Mesenchymal stem cell (in vitro differentiated cells and primary cell): ENCODE data around the gene RRP9.

Experiments used
- DNase-seq: peaks from one replicate; pipeline ENCODE4 v3.0.0-alpha.2; 2013
- H2AFZ ChIP-seq: one replicate; pipeline ENCODE4 v1.6.1; 2013; ENCODE audit warnings: low read depth, mild to moderate bottlenecking, control low read depth, inconsistent platforms, low read length, moderate library complexity
- H2AK5ac ChIP-seq: 2 replicates; pipeline ENCODE4 v1.6.1; 2013; ENCODE audit warnings: low read length, moderate library complexity, mild to moderate bottlenecking, inconsistent platforms; ENCODE audit not compliant: severe bottlenecking
- H2BK120ac ChIP-seq: one replicate; pipeline ENCODE4 v1.6.1; 2013; ENCODE audit warnings: low read depth, mild to moderate bottlenecking, inconsistent platforms, low read length, moderate library complexity
- H2BK12ac ChIP-seq, 2 experiments: one replicate each; pipeline ENCODE4 v1.6.1; 2013; ENCODE audit warnings: inconsistent platforms in 2 of 2, low read length in 2 of 2, mild to moderate bottlenecking in 2 of 2, moderate library complexity in 2 of 2, control low read depth in 1 of 2
- H2BK15ac ChIP-seq: one replicate; pipeline ENCODE4 v1.6.1; 2013; ENCODE audit warnings: mild to moderate bottlenecking, low read depth, inconsistent platforms; ENCODE audit not compliant: poor library complexity, severe bottlenecking
- H2BK5ac ChIP-seq: 2 replicates; pipeline ENCODE4 v1.6.1; 2013; ENCODE audit warnings: low read depth, mild to moderate bottlenecking, low read length, control low read depth, inconsistent platforms; ENCODE audit not compliant: poor library complexity, severe bottlenecking
- H3K14ac ChIP-seq, 2 experiments: one replicate each; pipeline ENCODE4 v1.6.1; 2013; ENCODE audit warnings: inconsistent platforms in 2 of 2, low read length in 2 of 2, control low read depth in 1 of 2, mild to moderate bottlenecking in 1 of 2, moderate library complexity in 1 of 2
- H3K18ac ChIP-seq, 2 experiments: one replicate each; pipeline ENCODE4 v1.6.1; 2013; ENCODE audit warnings: inconsistent platforms in 2 of 2, low read length in 2 of 2, control low read depth in 1 of 2, low read depth in 1 of 2, mild to moderate bottlenecking in 1 of 2
- H3K23ac ChIP-seq, 2 experiments: one replicate each; pipeline ENCODE4 v1.6.1; 2013; ENCODE audit warnings: inconsistent platforms in 2 of 2, low read length in 2 of 2, mild to moderate bottlenecking in 2 of 2, moderate library complexity in 2 of 2, control low read depth in 1 of 2
- H3K27ac ChIP-seq: 2 replicates; pipeline ENCODE4 v1.5.1; 2013; ENCODE audit warnings: mild to moderate bottlenecking, moderate library complexity, low read length, control low read depth, inconsistent platforms; ENCODE audit not compliant: poor library complexity, severe bottlenecking
- H3K27me3 ChIP-seq, 2 experiments: 2 replicates each; pipeline versions ENCODE4 v1.6.1 to v1.7.0; 2013; ENCODE audit warnings: low read length in 2 of 2, mild to moderate bottlenecking in 2 of 2, moderate library complexity in 2 of 2, control low read depth in 1 of 2, inconsistent platforms in 1 of 2; ENCODE audit not compliant: control insufficient read depth in 1 of 2, insufficient read depth in 1 of 2
- H3K36me3 ChIP-seq, 2 experiments: 2 replicates each; pipeline versions ENCODE4 v1.6.1 to v1.7.0; 2013; ENCODE audit warnings: low read length in 2 of 2, control low read depth in 1 of 2, inconsistent platforms in 1 of 2, low read depth in 1 of 2, mild to moderate bottlenecking in 1 of 2; ENCODE audit not compliant: insufficient read depth in 2 of 2, control insufficient read depth in 1 of 2
- H3K4ac ChIP-seq, 2 experiments: one replicate each; pipeline ENCODE4 v1.6.1; 2013; ENCODE audit warnings: inconsistent platforms in 2 of 2, low read length in 2 of 2, mild to moderate bottlenecking in 2 of 2, moderate library complexity in 2 of 2, control low read depth in 1 of 2, low read depth in 1 of 2
- H3K4me1 ChIP-seq: 2 replicates; pipeline ENCODE4 v1.6.1; 2013; ENCODE audit warnings: low read depth, low read length, control low read depth; ENCODE audit not compliant: control insufficient read depth, insufficient read depth
- H3K4me2 ChIP-seq: 2 replicates; pipeline ENCODE4 v1.6.1; 2013; ENCODE audit warnings: low read length, mild to moderate bottlenecking, inconsistent platforms; ENCODE audit not compliant: poor library complexity, severe bottlenecking
- H3K4me3 ChIP-seq, 2 experiments: 2 replicates each; pipeline versions ENCODE4 v1.5.1 to v1.7.0; 2013; ENCODE audit warnings: low read length in 2 of 2, mild to moderate bottlenecking in 2 of 2, control low read depth in 1 of 2, low read depth in 1 of 2; ENCODE audit not compliant: insufficient read depth in 1 of 2
- H3K79me1 ChIP-seq: replicated peaks from 2 replicates; pipeline ENCODE4 v1.6.1; 2013; ENCODE audit warnings: mild to moderate bottlenecking, control low read depth, low read length, inconsistent platforms; ENCODE audit not compliant: poor library complexity, severe bottlenecking
- H3K9ac ChIP-seq: 2 replicates; pipeline ENCODE4 v1.7.0; 2013; ENCODE audit warnings: mild to moderate bottlenecking, low read length, moderate library complexity
- H3K9me3 ChIP-seq: 2 replicates; pipeline ENCODE4 v1.7.0; 2013; ENCODE audit warnings: mild to moderate bottlenecking, low read length; ENCODE audit not compliant: control insufficient read depth
- H4K8ac ChIP-seq: one replicate; pipeline ENCODE4 v1.6.1; 2013; ENCODE audit warnings: inconsistent platforms, mild to moderate bottlenecking, low read length, moderate library complexity
- H4K91ac ChIP-seq: one replicate; pipeline ENCODE4 v1.6.1; 2013; ENCODE audit warnings: mild to moderate bottlenecking, low read length, inconsistent platforms
- WGBS: methylation state at CpG from one replicate; pipeline ENCODE4 v1.1.7; 2013; ENCODE audit warnings: mixed read lengths; 5-methylcytosine and 5-hydroxymethylcytosine counted together

RRP9 gene

DNA sequence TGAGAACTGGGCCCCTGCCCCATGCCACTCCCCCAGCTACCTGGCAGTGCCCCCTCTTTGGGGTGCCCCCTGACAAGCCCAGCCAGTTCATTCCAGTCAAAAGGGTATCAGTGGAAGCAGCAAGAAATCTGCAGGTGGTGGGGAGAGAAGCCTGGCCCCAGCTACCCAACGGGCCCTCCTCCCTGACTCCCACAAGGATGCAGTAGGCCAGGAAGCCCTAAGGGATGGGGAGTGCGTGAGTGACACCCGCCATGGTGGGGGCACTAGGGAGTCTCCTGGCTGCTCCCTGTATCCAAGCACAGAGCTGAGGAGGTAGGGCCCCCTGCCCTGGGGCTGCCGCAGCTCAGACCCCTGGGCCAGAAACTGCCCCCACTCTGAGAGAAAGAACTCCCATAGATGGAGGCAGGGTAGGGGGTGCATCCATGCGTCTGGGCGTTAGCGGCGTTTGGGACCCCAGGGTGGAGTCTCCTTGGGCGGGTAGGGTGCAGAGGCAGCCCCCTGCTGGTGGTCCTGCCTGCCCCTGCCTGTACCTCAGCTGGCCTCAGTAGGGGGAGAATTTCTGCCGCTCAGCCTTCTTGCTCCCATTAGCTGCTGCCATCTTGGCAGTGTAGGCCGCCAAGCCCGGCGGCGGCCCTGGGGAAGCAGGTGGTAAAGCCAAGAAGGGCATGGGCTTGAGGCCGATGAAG lies 16.0 kb upstream of the RRP9 start:
- H2BK120ac ChIP-seq = no peak overlapping the region
- H3K4ac ChIP-seq = no peak overlapping the region
- DNase-seq = no peak
- no peak overlapping the region for H3K9ac ChIP-seq
- 98% methylated on average over 15 of the region's 15 CpGs for WGBS
- no peak overlapping the region for H3K14ac ChIP-seq
- no peak overlapping the region for H3K23ac ChIP-seq
- no peak overlapping the region for H2AK5ac ChIP-seq
- H2BK12ac ChIP-seq = no peak overlapping the region
- no peak overlapping the region for H4K91ac ChIP-seq
- H3K4me1 ChIP-seq = peaks cover 20% of the 10 kb centered on the region
- no peak overlapping the region for H3K4me2 ChIP-seq
- no peak overlapping the region for H2BK5ac ChIP-seq
- H2AFZ ChIP-seq = no peak overlapping the region
- no peaks in the 10 kb centered on the region for H3K9me3 ChIP-seq
- no peak overlapping the region for H2BK15ac ChIP-seq
- H4K8ac ChIP-seq = no peak overlapping the region
- H3K27me3 ChIP-seq = peaks cover 4 to 13% of the 10 kb centered on the region in 2 experiments
- H3K18ac ChIP-seq = no peak overlapping the region
- H3K4me3 ChIP-seq = no peak overlapping the region
- peaks cover 3% of the 10 kb centered on the region for H3K79me1 ChIP-seq
- H3K36me3 ChIP-seq = peaks cover 39 to 54% of the 10 kb centered on the region in 2 experiments
- H3K27ac ChIP-seq = no peak overlapping the region

DNA sequence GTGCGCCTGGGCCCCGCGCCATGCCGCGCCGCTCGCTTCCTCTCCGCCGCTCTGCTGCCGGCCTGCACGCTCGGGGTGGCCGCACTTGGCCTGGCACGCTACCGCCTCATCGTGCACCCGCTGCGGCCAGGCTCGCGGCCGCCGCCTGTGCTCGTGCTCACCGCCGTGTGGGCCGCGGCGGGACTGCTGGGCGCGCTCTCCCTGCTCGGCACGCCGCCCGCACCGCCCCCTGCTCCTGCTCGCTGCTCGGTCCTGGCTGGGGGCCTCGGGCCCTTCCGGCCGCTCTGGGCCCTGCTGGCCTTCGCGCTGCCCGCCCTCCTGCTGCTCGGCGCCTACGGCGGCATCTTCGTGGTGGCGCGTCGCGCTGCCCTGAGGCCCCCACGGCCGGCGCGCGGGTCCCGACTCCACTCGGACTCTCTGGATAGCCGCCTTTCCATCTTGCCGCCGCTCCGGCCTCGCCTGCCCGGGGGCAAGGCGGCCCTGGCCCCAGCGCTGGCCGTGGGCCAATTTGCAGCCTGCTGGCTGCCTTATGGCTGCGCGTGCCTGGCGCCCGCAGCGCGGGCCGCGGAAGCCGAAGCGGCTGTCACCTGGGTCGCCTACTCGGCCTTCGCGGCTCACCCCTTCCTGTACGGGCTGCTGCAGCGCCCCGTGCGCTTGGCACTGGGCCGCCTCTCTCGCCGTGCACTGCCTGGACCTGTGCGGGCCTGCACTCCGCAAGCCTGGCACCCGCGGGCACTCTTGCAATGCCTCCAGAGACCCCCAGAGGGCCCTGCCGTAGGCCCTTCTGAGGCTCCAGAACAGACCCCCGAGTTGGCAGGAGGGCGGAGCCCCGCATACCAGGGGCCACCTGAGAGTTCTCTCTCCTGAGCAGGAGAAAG lies 14.4 kb upstream of the RRP9 start:
- DNase-seq = peak; percentile 77
- no peak overlapping the region for H2BK120ac ChIP-seq
- no peak overlapping the region for H2AK5ac ChIP-seq
- peak overlapping the region in 1 of 2 experiments; percentile 44 for H3K4me3 ChIP-seq
- no peak overlapping the region for H4K91ac ChIP-seq
- H3K36me3 ChIP-seq = peaks cover 44 to 48% of the 10 kb centered on the region in 2 experiments
- H4K8ac ChIP-seq = peak overlapping the region; percentile 85
- H3K4ac ChIP-seq = peak overlapping the region in 1 of 2 experiments; percentile 38
- H2BK12ac ChIP-seq = peak overlapping the region in 1 of 2 experiments; percentile 50
- peak overlapping the region in 1 of 2 experiments; percentile 86 for H3K23ac ChIP-seq
- H3K27me3 ChIP-seq = peaks cover 4 to 13% of the 10 kb centered on the region in 2 experiments
- H2BK5ac ChIP-seq = no peak overlapping the region
- H3K27ac ChIP-seq = no peak overlapping the region
- H3K9me3 ChIP-seq = no peaks in the 10 kb centered on the region
- H3K79me1 ChIP-seq = no peaks in the 10 kb centered on the region
- H3K14ac ChIP-seq = no peak overlapping the region
- peaks cover 18% of the 10 kb centered on the region for H3K4me1 ChIP-seq
- H3K9ac ChIP-seq = no peak overlapping the region
- H3K4me2 ChIP-seq = peak overlapping the region; percentile 87
- 6% methylated on average over 70 of the region's 97 CpGs for WGBS
- no peak overlapping the region for H2BK15ac ChIP-seq
- peak overlapping the region; percentile 8 for H2AFZ ChIP-seq
- peak overlapping the region; percentile 59 to 71 for H3K18ac ChIP-seq

DNA sequence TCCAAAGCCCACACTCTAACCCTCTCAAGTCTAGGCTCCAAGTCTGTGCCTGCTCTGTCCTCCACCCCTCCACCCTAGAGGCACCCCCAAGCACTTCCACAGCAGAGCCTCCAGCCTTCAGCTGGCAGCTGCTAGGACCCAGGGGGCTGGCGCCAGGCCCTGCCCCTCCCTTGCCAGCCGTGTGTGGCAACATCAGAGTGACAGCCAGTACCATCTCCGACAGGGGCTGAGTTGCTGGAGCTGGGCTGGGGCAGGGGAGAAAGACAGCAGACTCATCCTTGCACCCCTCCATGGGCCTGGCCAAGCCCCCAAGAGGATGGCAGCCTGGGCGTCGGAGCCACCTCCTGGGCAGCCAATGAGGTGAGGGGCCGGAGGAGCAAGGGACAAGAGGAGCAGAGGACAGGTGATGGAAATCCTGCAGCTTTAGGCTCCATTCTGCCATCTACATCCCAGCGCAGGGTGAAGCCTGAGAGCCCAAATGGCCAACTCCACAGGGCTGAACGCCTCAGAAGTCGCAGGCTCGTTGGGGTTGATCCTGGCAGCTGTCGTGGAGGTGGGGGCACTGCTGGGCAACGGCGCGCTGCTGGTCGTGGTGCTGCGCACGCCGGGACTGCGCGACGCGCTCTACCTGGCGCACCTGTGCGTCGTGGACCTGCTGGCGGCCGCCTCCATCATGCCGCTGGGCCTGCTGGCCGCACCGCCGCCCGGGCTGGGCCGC lies 13.6 kb upstream of the RRP9 start, which contains the start of gene GPR62:
TSS of gene GPR62 (plus strand) at position 207 of the 718 bp plus-strand sequence. CDS start at position 479, 272 bp downstream.
- Histone ChIP-seq H3K9me3 (no peaks in the 10 kb centered on the region), H3K79me1 (no peaks in the 10 kb centered on the region), H2BK12ac (peak within 1 kb of the TSS in 1 of 2 experiments; percentile 50), H2BK120ac (no peak within 1 kb of the TSS), H2AK5ac (peak within 1 kb of the TSS; percentile 24), H3K27me3 (peaks cover 4 to 13% of the 10 kb centered on the region in 2 experiments), H2BK5ac (no peak within 1 kb of the TSS), H3K4me2 (peak within 1 kb of the TSS; percentile 87), H3K27ac (no peak within 1 kb of the TSS), H2BK15ac (no peak within 1 kb of the TSS), H3K18ac (peak within 1 kb of the TSS; percentile 59 to 71), H3K14ac (peak within 1 kb of the TSS in 1 of 2 experiments; percentile 46), H3K4me3 (peak within 1 kb of the TSS in 1 of 2 experiments; percentile 44), H3K4me1 (peaks cover 18% of the 10 kb centered on the region), H3K4ac (peak within 1 kb of the TSS in 1 of 2 experiments; percentile 38), H4K8ac (peak within 1 kb of the TSS; percentile 85), H2AFZ (peak within 1 kb of the TSS; percentile 6), H3K36me3 (peaks cover 40 to 42% of the 10 kb centered on the region in 2 experiments), H4K91ac (no peak within 1 kb of the TSS), H3K9ac (no peak within 1 kb of the TSS), H3K23ac (peak within 1 kb of the TSS in 1 of 2 experiments; percentile 87)
- 46% methylated on average over 14 of the region's 33 CpGs for WGBS
- DNase-seq = no peak
